GM23338 (cell line): ENCODE data around the gene KLHDC7A. TPM values are rescaled to one million over a fixed set of nuclear protein-coding genes. Genes with fewer than 3 reads are reported as not detected.

Source experiments
- ATAC-seq: fragments of 200-7000 bp; cut with Tn5 transposase; 3 replicates; pipeline ENCODE4 v1.9.1; 2020
- DNase-seq: peaks from one replicate; pipeline ENCODE4 v3.0.0-alpha.2; 2015; ENCODE audit warnings: low spot score
- H2AFZ ChIP-seq: fragments of 200-600 bp; sonication (generic); 2 replicates; pipeline ENCODE4 v1.8.0; 2016; ENCODE audit warnings: antibody characterized with exemption, mild to moderate bottlenecking, moderate library complexity
- H3F3A ChIP-seq: fragments of 200-600 bp; sonication (generic); replicated peaks from 2 replicates; pipeline ENCODE4 v1.8.0; 2017; ENCODE audit warnings: antibody characterized with exemption, mixed run types, low read depth
- H3K27ac ChIP-seq: fragments of 200-600 bp; sonication (generic); 2 replicates; pipeline ENCODE4 v1.6.1; 2016; ENCODE audit warnings: low read depth
- H3K27me3 ChIP-seq: fragments of 200-600 bp; sonication (generic); 2 replicates; pipeline ENCODE4 v1.8.0; 2016; ENCODE audit warnings: mild to moderate bottlenecking, mixed run types, moderate library complexity; ENCODE audit not compliant: insufficient read depth
- H3K36me3 ChIP-seq: fragments of 200-600 bp; sonication (generic); 2 replicates; pipeline ENCODE4 v1.8.0; 2016; ENCODE audit warnings: mild to moderate bottlenecking; ENCODE audit not compliant: insufficient read depth
- H3K4me1 ChIP-seq: fragments of 200-600 bp; sonication (generic); 2 replicates; pipeline ENCODE4 v1.8.0; 2016; ENCODE audit warnings: mild to moderate bottlenecking, moderate library complexity; ENCODE audit not compliant: insufficient read depth
- H3K4me2 ChIP-seq: fragments of 200-600 bp; sonication (generic); 2 replicates; pipeline ENCODE4 v1.7.1; 2017; ENCODE audit warnings: mixed run types
- H3K4me3 ChIP-seq: fragments of 200-600 bp; sonication (generic); 2 replicates; pipeline ENCODE4 v1.6.1; 2016; ENCODE audit warnings: mixed run types
- H3K79me2 ChIP-seq: fragments of 200-600 bp; sonication (generic); replicated peaks from 2 replicates; pipeline ENCODE4 v1.8.0; 2017; ENCODE audit warnings: mild to moderate bottlenecking; ENCODE audit not compliant: insufficient read depth
- H3K9me2 ChIP-seq: fragments of 200-600 bp; sonication (generic); 2 replicates; pipeline ENCODE4 v1.8.0; 2017; ENCODE audit not compliant: insufficient read depth
- H4K20me1 ChIP-seq: fragments of 200-600 bp; sonication (generic); replicated peaks from 2 replicates; pipeline ENCODE4 v1.8.0; 2017; ENCODE audit warnings: mild to moderate bottlenecking; ENCODE audit not compliant: insufficient read depth
- H3K27ac Mint-ChIP-seq: 2 replicates; pipeline ENCODE4 v1.8.0; 2020; ENCODE audit warnings: inconsistent platforms, mild to moderate bottlenecking, moderate library complexity, mixed read lengths
- H3K27me3 Mint-ChIP-seq: 3 replicates; pipeline ENCODE4 v1.8.0; 2022; ENCODE audit warnings: low read depth, mild to moderate bottlenecking, moderate library complexity, mixed read lengths, inconsistent platforms; ENCODE audit not compliant: insufficient read depth, poor library complexity
- H3K36me3 Mint-ChIP-seq: 3 replicates; pipeline ENCODE4 v1.8.0; 2021; ENCODE audit warnings: low read depth, mild to moderate bottlenecking, inconsistent platforms, moderate library complexity, mixed read lengths
- H3K4me1 Mint-ChIP-seq: 3 replicates; pipeline ENCODE4 v1.8.0; 2020; ENCODE audit warnings: mild to moderate bottlenecking, inconsistent platforms, mixed read lengths
- H3K4me3 Mint-ChIP-seq: 3 replicates; pipeline ENCODE4 v1.8.0; 2021; ENCODE audit warnings: moderate library complexity, mild to moderate bottlenecking, inconsistent platforms, mixed read lengths
- H3K9me3 Mint-ChIP-seq: 3 replicates; pipeline ENCODE4 v1.8.0; 2020; ENCODE audit warnings: moderate library complexity, mild to moderate bottlenecking, inconsistent platforms, mixed read lengths
- EZH2 ChIP-seq: fragments of 200-600 bp; sonication (generic); IDR thresholded peaks from one replicate; pipeline ENCODE4 v1.8.0; 2017; ENCODE audit warnings: antibody characterized with exemption, mild to moderate bottlenecking, low read depth; ENCODE audit not compliant: unreplicated experiment
- EZH2phosphoT487 ChIP-seq: fragments of 200-600 bp; sonication (generic); IDR thresholded peaks from one replicate; pipeline ENCODE4 v1.8.1; 2018; ENCODE audit warnings: antibody characterized with exemption; ENCODE audit not compliant: unreplicated experiment
- JUNB ChIP-seq: IDR thresholded peaks from one replicate; pipeline ENCODE4 v1.6.1; 2016; ENCODE audit warnings: antibody characterized with exemption; ENCODE audit not compliant: unreplicated experiment
- NANOG ChIP-seq: IDR thresholded peaks from 2 replicates; pipeline ENCODE4 v1.6.1; 2016; ENCODE audit warnings: antibody characterized with exemption, borderline replicate concordance
- STAT1 ChIP-seq: IDR thresholded peaks from one replicate; pipeline ENCODE4 v1.6.1; 2016; ENCODE audit warnings: antibody characterized with exemption; ENCODE audit not compliant: unreplicated experiment
- ZNF114 ChIP-seq: fragments of 250-450 bp; sonication (Bioruptor Pico); IDR thresholded peaks from 2 replicates; pipeline ENCODE4 v1.5.0; 2020; ENCODE audit warnings: mild to moderate bottlenecking, moderate library complexity
- ZNF331 ChIP-seq: fragments of 250-450 bp; sonication (Bioruptor Pico); IDR thresholded peaks from 2 replicates; pipeline ENCODE4 v1.5.0; 2020; ENCODE audit warnings: low read depth, mild to moderate bottlenecking, moderate library complexity
- polyA plus RNA-seq: library from polyadenylated mRNA; unstranded; fragments of >200 nt; fragmentation: Nextera tagmentation; extraction: Ambion mirVana; gene quantifications from 2 replicates; pipeline ENCODE4 v1.2.1, GENCODE V29; 2016
- total RNA-seq: library from RNA; depleted of rRNA; stranded (reverse); fragments of >200 nt; shearing (Covaris generic); gene quantifications from 2 replicates; pipeline ENCODE4 v1.2.3, GENCODE V29; 2014
- TF ChIP-seq, protein P1 (sequence below): fragments of 250-450 bp; sonication (Bioruptor Pico); IDR thresholded peaks from 2 replicates; pipeline ENCODE4 v1.5.0; 2020; ENCODE audit warnings: mild to moderate bottlenecking, moderate library complexity
- TF ChIP-seq, protein P2 (sequence below): IDR thresholded peaks from 2 replicates; pipeline ENCODE4 v1.6.1; 2016; ENCODE audit warnings: antibody characterized with exemption
- TF ChIP-seq, protein P3 (sequence below), 2 experiments: fragments of 200-600 bp in 1 of 2; sonication (generic) in 1 of 2; conservative IDR thresholded peaks; 2 replicates each; pipeline versions ENCODE4 v1.5.1 to v1.6.1; 2016 to 2017; ENCODE audit warnings: antibody characterized with exemption in 2 of 2, low read depth in 2 of 2, mild to moderate bottlenecking in 2 of 2, moderate library complexity in 1 of 2
- TF ChIP-seq, protein P4 (sequence below): IDR thresholded peaks from one replicate; pipeline ENCODE4 v1.6.1; 2018; ENCODE audit warnings: antibody characterized with exemption; ENCODE audit not compliant: unreplicated experiment

The KLHDC7A gene
- total and polyA plus RNA-seq, 2 experiments from 2014 or later: 4.5 to 22.4 TPM

DNA sequence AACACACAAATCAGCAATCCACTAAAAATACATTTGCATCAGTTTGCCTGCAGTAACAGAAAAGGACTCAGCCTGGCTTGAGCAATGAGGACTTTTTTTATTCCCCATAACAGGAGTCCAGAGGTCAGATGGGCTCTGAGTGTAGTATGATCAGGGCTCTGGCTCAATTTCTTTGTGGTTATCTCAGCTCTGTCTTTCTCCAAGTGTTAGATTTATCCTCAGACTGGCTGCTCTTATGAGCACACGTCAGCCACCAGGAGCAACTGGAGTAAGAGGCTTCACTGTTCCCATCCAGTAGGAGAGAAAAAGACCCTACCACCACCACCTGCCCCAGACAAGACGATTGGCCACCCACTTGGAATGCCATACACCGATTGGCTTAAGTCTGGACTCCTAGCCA lies 36.2 kb upstream of the KLHDC7A start:
- H3K27ac ChIP-seq: no peak overlapping the region

More for the DNA sequence above, 36.2 kb upstream of the KLHDC7A start:
- TF ChIP-seq ZNF331: no peak
- TF ChIP-seq, protein P1, sequence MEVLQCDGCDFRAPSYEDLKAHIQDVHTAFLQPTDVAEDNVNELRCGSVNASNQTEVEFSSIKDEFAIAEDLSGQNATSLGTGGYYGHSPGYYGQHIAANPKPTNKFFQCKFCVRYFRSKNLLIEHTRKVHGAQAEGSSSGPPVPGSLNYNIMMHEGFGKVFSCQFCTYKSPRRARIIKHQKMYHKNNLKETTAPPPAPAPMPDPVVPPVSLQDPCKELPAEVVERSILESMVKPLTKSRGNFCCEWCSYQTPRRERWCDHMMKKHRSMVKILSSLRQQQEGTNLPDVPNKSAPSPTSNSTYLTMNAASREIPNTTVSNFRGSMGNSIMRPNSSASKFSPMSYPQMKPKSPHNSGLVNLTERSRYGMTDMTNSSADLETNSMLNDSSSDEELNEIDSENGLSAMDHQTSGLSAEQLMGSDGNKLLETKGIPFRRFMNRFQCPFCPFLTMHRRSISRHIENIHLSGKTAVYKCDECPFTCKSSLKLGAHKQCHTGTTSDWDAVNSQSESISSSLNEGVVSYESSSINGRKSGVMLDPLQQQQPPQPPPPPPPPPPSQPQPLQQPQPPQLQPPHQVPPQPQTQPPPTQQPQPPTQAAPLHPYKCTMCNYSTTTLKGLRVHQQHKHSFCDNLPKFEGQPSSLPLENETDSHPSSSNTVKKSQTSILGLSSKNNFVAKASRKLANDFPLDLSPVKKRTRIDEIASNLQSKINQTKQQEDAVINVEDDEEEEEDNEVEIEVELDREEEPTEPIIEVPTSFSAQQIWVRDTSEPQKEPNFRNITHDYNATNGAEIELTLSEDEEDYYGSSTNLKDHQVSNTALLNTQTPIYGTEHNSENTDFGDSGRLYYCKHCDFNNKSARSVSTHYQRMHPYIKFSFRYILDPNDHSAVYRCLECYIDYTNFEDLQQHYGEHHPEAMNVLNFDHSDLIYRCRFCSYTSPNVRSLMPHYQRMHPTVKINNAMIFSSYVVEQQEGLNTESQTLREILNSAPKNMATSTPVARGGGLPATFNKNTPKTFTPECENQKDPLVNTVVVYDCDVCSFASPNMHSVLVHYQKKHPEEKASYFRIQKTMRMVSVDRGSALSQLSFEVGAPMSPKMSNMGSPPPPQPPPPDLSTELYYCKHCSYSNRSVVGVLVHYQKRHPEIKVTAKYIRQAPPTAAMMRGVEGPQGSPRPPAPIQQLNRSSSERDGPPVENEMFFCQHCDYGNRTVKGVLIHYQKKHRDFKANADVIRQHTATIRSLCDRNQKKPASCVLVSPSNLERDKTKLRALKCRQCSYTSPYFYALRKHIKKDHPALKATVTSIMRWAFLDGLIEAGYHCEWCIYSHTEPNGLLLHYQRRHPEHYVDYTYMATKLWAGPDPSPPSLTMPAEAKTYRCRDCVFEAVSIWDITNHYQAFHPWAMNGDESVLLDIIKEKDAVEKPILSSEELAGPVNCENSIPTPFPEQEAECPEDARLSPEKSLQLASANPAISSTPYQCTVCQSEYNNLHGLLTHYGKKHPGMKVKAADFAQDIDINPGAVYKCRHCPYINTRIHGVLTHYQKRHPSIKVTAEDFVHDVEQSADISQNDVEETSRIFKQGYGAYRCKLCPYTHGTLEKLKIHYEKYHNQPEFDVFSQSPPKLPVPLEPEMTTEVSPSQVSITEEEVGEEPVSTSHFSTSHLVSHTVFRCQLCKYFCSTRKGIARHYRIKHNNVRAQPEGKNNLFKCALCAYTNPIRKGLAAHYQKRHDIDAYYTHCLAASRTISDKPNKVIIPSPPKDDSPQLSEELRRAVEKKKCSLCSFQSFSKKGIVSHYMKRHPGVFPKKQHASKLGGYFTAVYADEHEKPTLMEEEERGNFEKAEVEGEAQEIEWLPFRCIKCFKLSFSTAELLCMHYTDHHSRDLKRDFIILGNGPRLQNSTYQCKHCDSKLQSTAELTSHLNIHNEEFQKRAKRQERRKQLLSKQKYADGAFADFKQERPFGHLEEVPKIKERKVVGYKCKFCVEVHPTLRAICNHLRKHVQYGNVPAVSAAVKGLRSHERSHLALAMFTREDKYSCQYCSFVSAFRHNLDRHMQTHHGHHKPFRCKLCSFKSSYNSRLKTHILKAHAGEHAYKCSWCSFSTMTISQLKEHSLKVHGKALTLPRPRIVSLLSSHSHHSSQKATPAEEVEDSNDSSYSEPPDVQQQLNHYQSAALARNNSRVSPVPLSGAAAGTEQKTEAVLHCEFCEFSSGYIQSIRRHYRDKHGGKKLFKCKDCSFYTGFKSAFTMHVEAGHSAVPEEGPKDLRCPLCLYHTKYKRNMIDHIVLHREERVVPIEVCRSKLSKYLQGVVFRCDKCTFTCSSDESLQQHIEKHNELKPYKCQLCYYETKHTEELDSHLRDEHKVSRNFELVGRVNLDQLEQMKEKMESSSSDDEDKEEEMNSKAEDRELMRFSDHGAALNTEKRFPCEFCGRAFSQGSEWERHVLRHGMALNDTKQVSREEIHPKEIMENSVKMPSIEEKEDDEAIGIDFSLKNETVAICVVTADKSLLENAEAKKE: no peak
- TF ChIP-seq, protein P2, sequence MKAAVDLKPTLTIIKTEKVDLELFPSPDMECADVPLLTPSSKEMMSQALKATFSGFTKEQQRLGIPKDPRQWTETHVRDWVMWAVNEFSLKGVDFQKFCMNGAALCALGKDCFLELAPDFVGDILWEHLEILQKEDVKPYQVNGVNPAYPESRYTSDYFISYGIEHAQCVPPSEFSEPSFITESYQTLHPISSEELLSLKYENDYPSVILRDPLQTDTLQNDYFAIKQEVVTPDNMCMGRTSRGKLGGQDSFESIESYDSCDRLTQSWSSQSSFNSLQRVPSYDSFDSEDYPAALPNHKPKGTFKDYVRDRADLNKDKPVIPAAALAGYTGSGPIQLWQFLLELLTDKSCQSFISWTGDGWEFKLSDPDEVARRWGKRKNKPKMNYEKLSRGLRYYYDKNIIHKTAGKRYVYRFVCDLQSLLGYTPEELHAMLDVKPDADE: no peak
- no peak for TF ChIP-seq JUNB
- TF ChIP-seq, protein P3, sequence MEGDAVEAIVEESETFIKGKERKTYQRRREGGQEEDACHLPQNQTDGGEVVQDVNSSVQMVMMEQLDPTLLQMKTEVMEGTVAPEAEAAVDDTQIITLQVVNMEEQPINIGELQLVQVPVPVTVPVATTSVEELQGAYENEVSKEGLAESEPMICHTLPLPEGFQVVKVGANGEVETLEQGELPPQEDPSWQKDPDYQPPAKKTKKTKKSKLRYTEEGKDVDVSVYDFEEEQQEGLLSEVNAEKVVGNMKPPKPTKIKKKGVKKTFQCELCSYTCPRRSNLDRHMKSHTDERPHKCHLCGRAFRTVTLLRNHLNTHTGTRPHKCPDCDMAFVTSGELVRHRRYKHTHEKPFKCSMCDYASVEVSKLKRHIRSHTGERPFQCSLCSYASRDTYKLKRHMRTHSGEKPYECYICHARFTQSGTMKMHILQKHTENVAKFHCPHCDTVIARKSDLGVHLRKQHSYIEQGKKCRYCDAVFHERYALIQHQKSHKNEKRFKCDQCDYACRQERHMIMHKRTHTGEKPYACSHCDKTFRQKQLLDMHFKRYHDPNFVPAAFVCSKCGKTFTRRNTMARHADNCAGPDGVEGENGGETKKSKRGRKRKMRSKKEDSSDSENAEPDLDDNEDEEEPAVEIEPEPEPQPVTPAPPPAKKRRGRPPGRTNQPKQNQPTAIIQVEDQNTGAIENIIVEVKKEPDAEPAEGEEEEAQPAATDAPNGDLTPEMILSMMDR (conservative IDR thresholded peaks at IDR 0.05; ENCODE audit: low read depth in 2 of 2): no peak
- TF ChIP-seq ZNF114 (CRISPR knock-in tag): no peak
- TF ChIP-seq, protein P4, sequence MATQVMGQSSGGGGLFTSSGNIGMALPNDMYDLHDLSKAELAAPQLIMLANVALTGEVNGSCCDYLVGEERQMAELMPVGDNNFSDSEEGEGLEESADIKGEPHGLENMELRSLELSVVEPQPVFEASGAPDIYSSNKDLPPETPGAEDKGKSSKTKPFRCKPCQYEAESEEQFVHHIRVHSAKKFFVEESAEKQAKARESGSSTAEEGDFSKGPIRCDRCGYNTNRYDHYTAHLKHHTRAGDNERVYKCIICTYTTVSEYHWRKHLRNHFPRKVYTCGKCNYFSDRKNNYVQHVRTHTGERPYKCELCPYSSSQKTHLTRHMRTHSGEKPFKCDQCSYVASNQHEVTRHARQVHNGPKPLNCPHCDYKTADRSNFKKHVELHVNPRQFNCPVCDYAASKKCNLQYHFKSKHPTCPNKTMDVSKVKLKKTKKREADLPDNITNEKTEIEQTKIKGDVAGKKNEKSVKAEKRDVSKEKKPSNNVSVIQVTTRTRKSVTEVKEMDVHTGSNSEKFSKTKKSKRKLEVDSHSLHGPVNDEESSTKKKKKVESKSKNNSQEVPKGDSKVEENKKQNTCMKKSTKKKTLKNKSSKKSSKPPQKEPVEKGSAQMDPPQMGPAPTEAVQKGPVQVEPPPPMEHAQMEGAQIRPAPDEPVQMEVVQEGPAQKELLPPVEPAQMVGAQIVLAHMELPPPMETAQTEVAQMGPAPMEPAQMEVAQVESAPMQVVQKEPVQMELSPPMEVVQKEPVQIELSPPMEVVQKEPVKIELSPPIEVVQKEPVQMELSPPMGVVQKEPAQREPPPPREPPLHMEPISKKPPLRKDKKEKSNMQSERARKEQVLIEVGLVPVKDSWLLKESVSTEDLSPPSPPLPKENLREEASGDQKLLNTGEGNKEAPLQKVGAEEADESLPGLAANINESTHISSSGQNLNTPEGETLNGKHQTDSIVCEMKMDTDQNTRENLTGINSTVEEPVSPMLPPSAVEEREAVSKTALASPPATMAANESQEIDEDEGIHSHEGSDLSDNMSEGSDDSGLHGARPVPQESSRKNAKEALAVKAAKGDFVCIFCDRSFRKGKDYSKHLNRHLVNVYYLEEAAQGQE: no peak
- no peak for TF ChIP-seq EZH2phosphoT487
- no peak for TF ChIP-seq EZH2
- no peak for TF ChIP-seq STAT1
- no peak for TF ChIP-seq NANOG
- Mint-ChIP-seq H3K4me1 (peaks cover 57% of the 10 kb centered on the region), H3K9me3 (peaks cover 9% of the 10 kb centered on the region; the same call in 2 of the 3 replicates), H3K36me3 (peaks cover 7% of the 10 kb centered on the region; the same call in 2 of the 3 replicates), H3K27ac (no peak overlapping the region), H3K4me3 (no peak overlapping the region), H3K27me3 (peaks cover 13% of the 10 kb centered on the region)
- Histone ChIP-seq H2AFZ (no peak overlapping the region), H3K27me3 (no peaks in the 10 kb centered on the region), H3K9me2 (no peaks in the 10 kb centered on the region), H3K79me2 (no peaks in the 10 kb centered on the region), H4K20me1 (no peaks in the 10 kb centered on the region), H3K4me3 (no peak overlapping the region), H3K36me3 (no peaks in the 10 kb centered on the region), H3K4me2 (no peak overlapping the region), H3F3A (no peaks in the 10 kb centered on the region), H3K4me1 (peaks cover 36% of the 10 kb centered on the region)
- DNase-seq (no peak), ATAC-seq (no peak)
